NCI-H1105 treated with DMSO at 0.1 percent for 48 hours (cell line): ENCODE results near the gene HLTF.

Experiments
- DNase-seq: peaks from one replicate; lab custom pipeline; 2025; lab: John Stamatoyannopoulos, UW

The HLTF gene

GRCh38 chr3:149089395-149089794 is 3.1 kb upstream of the HLTF start:
- no peak for DNase-seq

DNA sequence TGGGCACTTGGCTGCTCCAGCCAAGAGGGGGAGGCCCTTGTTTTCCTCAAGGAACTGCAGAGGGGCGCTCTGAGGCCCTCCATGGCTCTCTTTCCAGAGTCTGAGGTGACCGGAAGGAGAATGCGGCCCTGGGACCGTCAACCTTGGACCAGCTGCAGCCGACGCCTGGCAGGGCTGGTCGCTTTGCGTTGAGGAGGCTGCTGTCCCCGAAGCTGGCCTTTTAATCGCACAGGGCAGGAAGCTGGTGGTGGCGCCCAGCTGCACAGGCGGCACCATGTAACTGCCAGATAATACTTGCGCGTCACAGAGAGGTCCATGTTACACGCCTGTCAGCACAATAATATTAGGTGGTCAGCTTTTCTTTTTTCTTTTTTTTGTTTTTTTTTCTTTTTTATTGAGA is 875 bp upstream of the HLTF start:
- no peak for DNase-seq

- DNase-seq: peak; percentile 71
Observed at GRCh38 chr3:149085828-149086231, 503 bp downstream of the HLTF start.

GRCh38 chr3:149081772-149082171 is 4.6 kb downstream of the HLTF start:
- no peak for DNase-seq

GRCh38 chr3:149080699-149081091 is 5.6 kb downstream of the HLTF start:
- no peak for DNase-seq

DNA sequence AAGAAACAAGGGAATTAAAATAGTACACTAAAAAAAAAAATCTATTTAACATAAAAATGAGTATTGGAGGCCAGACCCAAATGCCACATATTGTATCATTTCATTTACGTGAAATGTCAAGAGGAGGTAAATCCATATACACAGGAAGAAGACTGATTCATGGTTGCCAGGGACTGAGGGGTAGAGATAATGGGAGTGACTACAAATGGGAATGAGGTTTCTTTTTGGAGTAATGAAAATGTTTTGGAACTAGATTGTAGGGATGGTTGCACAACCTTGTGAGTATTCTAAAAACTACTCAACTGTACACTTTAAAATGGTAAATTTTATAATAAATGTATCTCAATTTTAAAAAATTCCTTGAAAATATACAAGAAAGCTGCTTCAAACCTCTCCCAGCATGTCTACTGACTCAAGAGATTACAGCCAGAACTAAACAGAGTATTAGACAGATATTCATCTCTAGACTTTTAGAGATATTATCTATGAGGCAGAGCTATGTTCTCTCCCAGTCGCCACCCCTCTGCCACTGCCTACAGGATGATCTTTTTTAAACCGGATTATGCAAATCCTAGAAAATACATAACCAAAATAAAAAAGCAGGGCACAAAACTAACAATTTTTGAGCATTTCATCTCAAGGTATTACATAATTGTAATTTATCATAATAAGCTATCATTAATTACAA is 6.2 kb downstream of the HLTF start:
- no peak for DNase-seq

DNA sequence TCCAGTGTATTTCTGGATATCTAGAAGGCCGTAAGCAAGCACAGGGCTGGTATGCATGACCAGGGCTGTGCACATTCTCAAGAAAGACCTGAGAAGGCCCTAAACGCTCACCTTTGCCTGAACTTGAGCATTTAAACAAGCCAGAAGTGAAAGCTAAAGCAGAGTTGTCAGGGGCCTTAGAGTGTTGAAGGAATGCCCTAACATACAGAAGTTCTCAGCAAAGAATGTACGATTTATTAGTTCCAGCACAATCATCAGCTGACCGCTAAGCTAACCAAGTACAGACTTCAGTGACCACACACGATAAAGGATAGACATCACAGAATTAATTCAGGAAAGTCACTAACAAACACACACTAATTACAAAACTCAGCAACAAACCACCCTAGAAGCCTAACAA is 8.7 kb downstream of the HLTF start:
- DNase-seq: no peak

DNA sequence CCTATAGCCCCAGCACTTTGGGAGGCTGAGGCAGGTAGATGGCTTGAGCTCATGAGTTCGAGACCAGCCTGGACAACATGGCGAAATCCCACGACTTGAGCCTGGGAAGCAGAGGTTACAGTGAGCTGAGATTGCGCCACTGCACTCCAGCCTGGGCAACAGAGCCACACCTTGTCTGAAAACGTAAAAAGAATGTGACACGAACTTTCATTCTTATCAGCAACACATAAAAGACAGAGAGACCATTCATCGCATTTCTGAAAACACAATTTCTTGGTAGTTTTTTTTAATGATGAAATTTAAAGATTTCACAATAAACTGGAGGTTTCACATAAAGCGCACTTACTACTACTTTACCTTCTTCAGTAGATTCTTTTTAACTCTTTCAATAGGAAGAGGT is 18.4 kb downstream of the HLTF start:
- DNase-seq: no peak

DNA sequence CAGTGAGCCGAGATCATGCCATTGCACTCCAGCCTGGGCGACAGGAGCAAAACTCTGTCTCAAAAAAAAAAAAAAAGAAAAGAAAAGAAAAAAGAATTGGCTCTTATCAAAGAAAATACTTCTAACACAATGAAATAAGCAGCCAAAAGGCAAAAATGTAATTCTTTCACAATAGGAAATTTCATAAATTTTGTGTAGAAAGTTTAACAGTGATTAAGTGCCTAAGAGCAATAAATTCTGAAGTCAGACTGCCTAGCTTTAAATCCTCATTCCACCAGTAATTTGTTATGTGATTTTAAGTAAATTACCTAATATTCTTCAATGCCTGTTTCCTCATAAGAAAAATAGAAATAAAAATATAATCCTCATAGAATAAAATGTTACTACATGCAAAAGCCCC is 24.6 kb downstream of the HLTF start:
- no peak for DNase-seq

DNA sequence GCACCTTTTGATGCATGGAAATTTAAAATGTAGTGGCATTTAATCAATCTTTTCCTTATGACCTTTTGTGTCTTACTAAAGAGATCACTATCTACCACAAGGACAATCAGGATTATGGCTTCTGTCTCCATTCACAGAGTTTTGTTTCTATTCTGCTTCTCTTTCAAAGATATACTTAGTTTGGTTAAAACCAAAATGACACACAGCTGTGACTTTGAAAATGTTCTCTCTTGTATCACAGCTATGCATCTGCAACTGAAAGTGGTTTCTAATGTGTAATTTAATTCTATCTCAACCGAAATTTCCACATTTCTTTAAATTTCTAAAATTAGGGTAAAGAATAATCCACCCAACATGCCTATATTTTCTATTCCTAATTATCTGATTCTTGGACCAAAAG is 27.7 kb downstream of the HLTF start:
- no peak for DNase-seq

- DNase-seq: no peak
Observed at GRCh38 chr3:149058198-149058597, 28.1 kb downstream of the HLTF start.

GRCh38 chr3:149055575-149055974 is 30.8 kb downstream of the HLTF start:
- DNase-seq: no peak

GRCh38 chr3:149044339-149045083 is 41.8 kb downstream of the HLTF start:
- DNase-seq: no peak

- no peak for DNase-seq
Observed at GRCh38 chr3:149042789-149043386, 43.4 kb downstream of the HLTF start.

- no peak for DNase-seq
Observed at GRCh38 chr3:149038322-149038721, 48.0 kb downstream of the HLTF start.

DNA sequence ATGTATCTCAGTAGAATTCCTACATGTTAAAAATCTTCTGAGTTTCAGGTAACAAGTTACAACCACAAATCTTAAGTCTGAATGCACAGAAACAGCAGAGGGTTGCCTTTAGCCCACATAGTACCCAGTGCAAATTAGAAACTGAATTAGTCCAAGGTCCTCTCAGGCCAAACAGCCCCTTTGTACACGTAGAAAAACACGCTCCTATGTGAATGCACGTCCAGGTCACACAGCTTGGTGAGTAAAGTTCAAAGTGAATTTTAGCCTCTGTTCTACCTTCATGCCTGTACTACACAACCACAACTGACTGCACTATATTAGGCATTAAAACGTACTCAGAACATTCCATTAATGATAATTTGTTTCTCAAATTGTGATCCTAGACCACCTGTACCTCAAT is 48.6 kb downstream of the HLTF start:
- DNase-seq: no peak

- no peak for DNase-seq
Observed at GRCh38 chr3:149031096-149031495, 55.2 kb downstream of the HLTF start.

- no peak for DNase-seq
Observed at GRCh38 chr3:149026718-149027117, 59.6 kb downstream of the HLTF start.

DNA sequence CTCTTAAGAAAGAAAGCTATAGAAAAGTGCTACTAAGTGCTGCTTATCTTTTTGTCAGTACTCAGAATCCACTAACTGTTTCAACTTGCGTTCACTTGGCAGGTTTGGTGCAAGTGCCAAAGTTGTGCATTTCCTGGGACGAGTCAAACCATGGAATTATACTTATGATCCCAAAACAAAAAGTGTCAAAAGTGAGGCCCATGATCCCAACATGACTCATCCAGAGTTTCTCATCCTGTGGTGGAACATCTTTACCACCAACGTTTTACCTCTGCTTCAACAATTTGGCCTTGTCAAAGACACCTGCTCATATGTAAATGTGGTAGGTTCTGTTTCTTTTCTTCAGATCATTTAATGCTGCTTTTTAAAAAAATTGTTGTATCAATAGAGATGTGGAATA is 62.4 kb downstream of the HLTF start:
- no peak for DNase-seq

- no peak for DNase-seq
Observed at GRCh38 chr3:149021830-149022229, 64.5 kb downstream of the HLTF start.

DNA sequence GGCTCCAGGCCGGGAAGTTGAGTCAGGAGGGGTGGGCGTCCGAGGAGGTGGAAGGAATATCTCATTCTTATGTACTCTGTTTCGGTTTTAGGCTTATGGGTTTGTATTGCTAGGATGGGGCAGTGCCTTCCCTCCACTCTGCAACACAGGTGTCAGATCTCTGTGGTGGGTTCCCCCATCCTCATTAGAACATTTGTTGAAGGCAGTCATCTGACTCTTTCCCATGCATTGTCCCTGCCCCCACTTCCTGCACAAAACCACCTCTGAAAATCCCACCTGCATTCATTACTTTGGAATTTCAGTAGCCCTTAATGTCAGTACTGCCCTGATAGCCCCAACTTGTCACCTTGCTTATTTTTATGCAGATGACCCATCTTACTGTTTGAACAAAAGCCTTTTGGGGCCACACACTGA is 65.5 kb downstream of the HLTF start:
- no peak for DNase-seq

- DNase-seq: no peak
Observed at GRCh38 chr3:149020196-149020838, 66.0 kb downstream of the HLTF start.

GRCh38 chr3:149019580-149019979 is 66.8 kb downstream of the HLTF start:
- DNase-seq: no peak
